ENCODE data around the gene CDADC1.
"Not testable (repeated sequence)": the region's sequence is repeated elsewhere in the genome, so short reads cannot be mapped to it uniquely, and the experiment has no call there.

CDADC1 gene

GRCh38 chr13:49319951-49320350, 72.2 kb downstream of the CDADC1 start:
- no peak for DNase-seq

GRCh38 chr13:49320975-49321374, 73.2 kb downstream of the CDADC1 start:
- DNase-seq = no peak

GRCh38 chr13:49322702-49323101, 75.0 kb downstream of the CDADC1 start:
- no peak for DNase-seq

- no peak for DNase-seq
These were observed 75.6 kb downstream of the CDADC1 start for GRCh38 chr13:49323344-49323743.

- DNase-seq = no peak
These were observed 78.6 kb downstream of the CDADC1 start for GRCh38 chr13:49326222-49326917.

- not testable (repeated sequence) for DNase-seq
These were observed 79.4 kb downstream of the CDADC1 start for GRCh38 chr13:49327145-49327544.

GRCh38 chr13:49329831-49330545, 82.3 kb downstream of the CDADC1 start:
- no peak for DNase-seq

- DNase-seq = no peak
These were observed 82.8 kb downstream of the CDADC1 start for GRCh38 chr13:49330546-49330864.

GRCh38 chr13:49336655-49337054, 88.9 kb downstream of the CDADC1 start:
- no peak for DNase-seq

GRCh38 chr13:49340161-49340560, 92.4 kb downstream of the CDADC1 start:
- DNase-seq = no peak

GRCh38 chr13:49341517-49341916, 93.8 kb downstream of the CDADC1 start:
- DNase-seq = no peak

GRCh38 chr13:49341941-49342340, 94.2 kb downstream of the CDADC1 start:
- DNase-seq = no peak

GRCh38 chr13:49342454-49342853, 94.7 kb downstream of the CDADC1 start:
- DNase-seq = no peak
